SK-N-SH (cell line): Measurements from ENCODE around the gene LCORL. TPM values are rescaled to one million over a fixed set of nuclear protein-coding genes. Genes with fewer than 3 reads are reported as not detected.

Experiments used
- CTCF ChIA-PET: fragments of 300-600, 350-600 bp; formaldehyde crosslinking; extraction: SDS; loops from one replicate; lab custom pipeline; 2021; lab: Yijun Ruan, JAX
- POLR2A ChIA-PET: fragments of 350-600 bp; sonication (Branson Sonifier 250); formaldehyde crosslinking; extraction: SDS; loops from one replicate; lab custom pipeline; 2020; ENCODE audit warnings: antibody characterized with exemption, inconsistent platforms; lab: Yijun Ruan, JAX
- DNase-seq: peaks from one replicate; pipeline ENCODE4 v3.0.0; 2012
- H2AFZ ChIP-seq: fragments of 200-600 bp; sonication (generic); 2 replicates; pipeline ENCODE4 v1.8.1; 2016; ENCODE audit warnings: antibody characterized with exemption, mild to moderate bottlenecking, low read depth
- H3F3A ChIP-seq: fragments of 200-600 bp; sonication (generic); replicated peaks from 2 replicates; pipeline ENCODE3; 2016; ENCODE audit warnings: antibody characterized with exemption, mild to moderate bottlenecking; ENCODE audit not compliant: insufficient read depth
- H3K27ac ChIP-seq, 2 experiments: fragments of 200-500 bp in 1 of 2; fragments of 200-600 bp in 1 of 2; sonication (Bioruptor generic) in 1 of 2; sonication (generic), shearing (Covaris generic) in 1 of 2; 2 replicates each; pipeline versions ENCODE4 v1.5.1 to v1.6.1; 2014 to 2016; ENCODE audit warnings: low read depth in 2 of 2, inconsistent platforms in 1 of 2, low read length in 1 of 2, mild to moderate bottlenecking in 1 of 2, mixed read lengths in 1 of 2
- H3K27me3 ChIP-seq: fragments of 200-600 bp; sonication (generic), shearing (Covaris generic); 2 replicates; pipeline ENCODE4 v1.6.1; 2016; ENCODE audit warnings: mixed run types; ENCODE audit not compliant: insufficient read depth
- H3K36me3 ChIP-seq, 2 experiments: fragments of 200-500 bp in 1 of 2; fragments of 200-600 bp in 1 of 2; sonication (Bioruptor generic) in 1 of 2; sonication (generic) in 1 of 2; replicated peaks in 1 of 2; 2 replicates each; pipeline versions ENCODE3 to v1.5.1; 2014 to 2016; ENCODE audit warnings: low read length in 1 of 2, mild to moderate bottlenecking in 1 of 2; ENCODE audit not compliant: insufficient read depth in 2 of 2, control insufficient read depth in 1 of 2
- H3K4me1 ChIP-seq, 2 experiments: fragments of 200-500 bp in 1 of 2; fragments of 200-600 bp in 1 of 2; sonication (Bioruptor generic) in 1 of 2; sonication (generic), shearing (Covaris generic) in 1 of 2; 2 replicates each; pipeline versions ENCODE4 v1.5.1 to v1.6.1; 2014 to 2016; ENCODE audit warnings: low read depth in 1 of 2, low read length in 1 of 2, mixed run types in 1 of 2; ENCODE audit not compliant: insufficient read depth in 2 of 2, control insufficient read depth in 1 of 2
- H3K4me2 ChIP-seq: fragments of 200-600 bp; sonication (generic), shearing (Covaris generic); 2 replicates; pipeline ENCODE4 v1.6.1; 2017; ENCODE audit warnings: mixed run types
- H3K4me3 ChIP-seq, 2 experiments: fragments of 200-500 bp in 1 of 2; fragments of 200-600 bp in 1 of 2; sonication (Bioruptor generic) in 1 of 2; sonication (generic), shearing (Covaris generic) in 1 of 2; 2 replicates each; pipeline versions ENCODE4 v1.5.1 to v1.8.1; 2014 to 2016; ENCODE audit warnings: low read depth in 2 of 2, inconsistent platforms in 1 of 2, low read length in 1 of 2, mild to moderate bottlenecking in 1 of 2, mixed read lengths in 1 of 2, moderate library complexity in 1 of 2
- H3K79me2 ChIP-seq: fragments of 200-600 bp; sonication (generic); 2 replicates; pipeline ENCODE4 v1.8.1; 2017; ENCODE audit warnings: mild to moderate bottlenecking; ENCODE audit not compliant: insufficient read depth
- H3K9ac ChIP-seq: fragments of 200-600 bp; sonication (generic); 2 replicates; pipeline ENCODE4 v1.6.1; 2017; ENCODE audit warnings: mixed run types
- H3K9me2 ChIP-seq: fragments of 200-600 bp; sonication (generic); 2 replicates; pipeline ENCODE4 v1.6.1; 2017; ENCODE audit warnings: mixed run types
- H3K9me3 ChIP-seq: fragments of 200-600 bp; sonication (generic); 2 replicates; pipeline ENCODE4 v1.6.1; 2017; ENCODE audit warnings: mixed run types, mild to moderate bottlenecking, moderate library complexity
- H4K20me1 ChIP-seq: fragments of 200-600 bp; sonication (generic); 2 replicates; pipeline ENCODE4 v1.6.1; 2017; ENCODE audit warnings: mild to moderate bottlenecking, mixed run types; ENCODE audit not compliant: insufficient read depth
- CHD2 ChIP-seq: fragments of 150-350 bp; IDR thresholded peaks from 2 replicates; pipeline ENCODE4 v1.6.1; 2018; ENCODE audit warnings: low read length; ENCODE audit not compliant: partially characterized antibody
- CTCF ChIP-seq: fragments of 200-600 bp; sonication (generic); IDR thresholded peaks from 2 replicates; pipeline ENCODE4 v1.6.1; 2017; ENCODE audit warnings: antibody characterized with exemption, mild to moderate bottlenecking, moderate library complexity
- ELF1 ChIP-seq: IDR thresholded peaks from 2 replicates; pipeline ENCODE4 v1.4.0; 2012
- EZH2phosphoT487 ChIP-seq: fragments of 200-600 bp; sonication (generic); IDR thresholded peaks from 2 replicates; pipeline ENCODE4 v1.6.1; 2017; ENCODE audit warnings: low read depth, mixed run types, mild to moderate bottlenecking, antibody characterized with exemption, moderate library complexity, borderline replicate concordance
- FOSL2 ChIP-seq: IDR thresholded peaks from 2 replicates; pipeline ENCODE4 v1.4.0; 2012; ENCODE audit warnings: low read depth, mild to moderate bottlenecking, moderate library complexity, borderline replicate concordance
- FOXJ3 ChIP-seq: sonication (generic); formaldehyde crosslinking; IDR thresholded peaks from 2 replicates; pipeline ENCODE4 v1.5.1; 2020; ENCODE audit warnings: mild to moderate bottlenecking, missing genetic modification reagents
- FOXM1 ChIP-seq: IDR thresholded peaks from 2 replicates; pipeline ENCODE4 v1.4.0; 2012; ENCODE audit warnings: low read depth, mild to moderate bottlenecking
- GATA2 ChIP-seq: sonication (generic); formaldehyde crosslinking; IDR thresholded peaks from 2 replicates; pipeline ENCODE4 v1.5.0; 2020; ENCODE audit warnings: mild to moderate bottlenecking, missing genetic modification reagents
- MAX ChIP-seq: IDR thresholded peaks from 2 replicates; pipeline ENCODE4 v1.4.0; 2012; ENCODE audit warnings: low read depth
- MXI1 ChIP-seq: IDR thresholded peaks from 2 replicates; pipeline ENCODE4 v1.6.1; 2012; ENCODE audit warnings: mild to moderate bottlenecking, low read depth, low read length, improper control_type of control experiment
- POLR2AphosphoS5 ChIP-seq: IDR thresholded peaks from 2 replicates; pipeline ENCODE4 v1.6.1; 2012; ENCODE audit warnings: low read depth, low read length
- RFX5 ChIP-seq: IDR thresholded peaks from 2 replicates; pipeline ENCODE4 v1.6.1; 2012; ENCODE audit warnings: mild to moderate bottlenecking, improper control_type of control experiment, low read length
- TAF1 ChIP-seq: IDR thresholded peaks from 2 replicates; pipeline ENCODE4 v1.6.1; 2012; ENCODE audit warnings: low read depth, mild to moderate bottlenecking, low read length, moderate library complexity, borderline replicate concordance
- TCF12 ChIP-seq: IDR thresholded peaks from 2 replicates; pipeline ENCODE4 v1.4.0; 2012
- WGBS: methylation state at CpG from one replicate; pipeline ENCODE4 v1.1.6; 2017; ENCODE audit warnings: low lambda C conversion rate; 5-methylcytosine and 5-hydroxymethylcytosine counted together
- polyA plus RNA-seq, 3 experiments: library from polyadenylated mRNA; depleted of rRNA; stranded (reverse); fragments of >200 nt; gene quantifications; 2 replicates each; pipeline ENCODE4 v1.2.3, GENCODE V29; 2012
- TF ChIP-seq, protein P1 (sequence below): IDR thresholded peaks from 2 replicates; pipeline ENCODE4 v1.4.0; 2012; ENCODE audit warnings: low read depth, borderline replicate concordance
- TF ChIP-seq, protein P2 (sequence below): IDR thresholded peaks from 2 replicates; pipeline ENCODE4; 2012

Gene LCORL
- polyA plus RNA-seq, 1 of the 3 experiments (the other 2 are of a cell fraction), result 1.9 TPM

DNA sequence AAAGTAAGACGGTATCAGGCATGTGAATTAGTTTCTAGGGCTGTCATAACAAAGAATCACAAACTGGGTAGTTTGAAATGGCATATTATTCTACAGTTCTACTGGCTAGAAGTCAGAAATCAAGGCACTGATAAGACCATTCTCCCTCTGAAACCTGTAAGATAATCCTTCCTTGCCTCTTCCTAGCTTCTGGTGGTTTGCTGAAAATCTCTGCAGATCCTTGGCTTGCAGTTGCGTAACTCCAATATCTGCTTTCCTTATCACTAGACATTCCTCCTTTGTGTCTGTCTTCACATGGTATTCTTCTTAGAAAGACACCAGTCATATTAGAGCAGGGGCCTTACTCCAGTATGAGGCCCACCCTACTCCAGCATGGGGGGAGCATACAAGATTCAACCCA is 19.6 kb upstream of the LCORL start:
- Histone ChIP-seq H3K27ac (no peak overlapping the region), H3F3A (no peaks in the 10 kb centered on the region), H3K79me2 (no peaks in the 10 kb centered on the region), H3K4me1 (no peaks in the 10 kb centered on the region), H3K9ac (no peak overlapping the region), H4K20me1 (no peaks in the 10 kb centered on the region), H3K4me3 (no peak overlapping the region), H3K27me3 (no peaks in the 10 kb centered on the region), H3K9me3 (no peaks in the 10 kb centered on the region), H2AFZ (no peak overlapping the region), H3K4me2 (no peak overlapping the region), H3K36me3 (no peaks in the 10 kb centered on the region), H3K9me2 (no peaks in the 10 kb centered on the region)
- CTCF ChIA-PET, result no interaction called here
- DNase-seq, result no peak
- WGBS, result 48% methylated on average over 2 of the region's 2 CpGs
- no peak for TF ChIP-seq CTCF
- TF ChIP-seq RFX5, result no peak
- TF ChIP-seq FOXJ3, result no peak
- TF ChIP-seq ELF1, result no peak
- no peak for TF ChIP-seq EZH2phosphoT487
- no peak for TF ChIP-seq CHD2
- TF ChIP-seq TCF12, result no peak
- no peak for TF ChIP-seq FOXM1
- no peak for TF ChIP-seq MAX
- TF ChIP-seq FOSL2, result no peak
- no peak for TF ChIP-seq MXI1
- no peak for TF ChIP-seq GATA2
- TF ChIP-seq, protein P1, sequence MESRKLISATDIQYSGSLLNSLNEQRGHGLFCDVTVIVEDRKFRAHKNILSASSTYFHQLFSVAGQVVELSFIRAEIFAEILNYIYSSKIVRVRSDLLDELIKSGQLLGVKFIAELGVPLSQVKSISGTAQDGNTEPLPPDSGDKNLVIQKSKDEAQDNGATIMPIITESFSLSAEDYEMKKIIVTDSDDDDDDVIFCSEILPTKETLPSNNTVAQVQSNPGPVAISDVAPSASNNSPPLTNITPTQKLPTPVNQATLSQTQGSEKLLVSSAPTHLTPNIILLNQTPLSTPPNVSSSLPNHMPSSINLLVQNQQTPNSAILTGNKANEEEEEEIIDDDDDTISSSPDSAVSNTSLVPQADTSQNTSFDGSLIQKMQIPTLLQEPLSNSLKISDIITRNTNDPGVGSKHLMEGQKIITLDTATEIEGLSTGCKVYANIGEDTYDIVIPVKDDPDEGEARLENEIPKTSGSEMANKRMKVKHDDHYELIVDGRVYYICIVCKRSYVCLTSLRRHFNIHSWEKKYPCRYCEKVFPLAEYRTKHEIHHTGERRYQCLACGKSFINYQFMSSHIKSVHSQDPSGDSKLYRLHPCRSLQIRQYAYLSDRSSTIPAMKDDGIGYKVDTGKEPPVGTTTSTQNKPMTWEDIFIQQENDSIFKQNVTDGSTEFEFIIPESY, result no peak
- no peak for TF ChIP-seq POLR2AphosphoS5
- TF ChIP-seq, protein P2, sequence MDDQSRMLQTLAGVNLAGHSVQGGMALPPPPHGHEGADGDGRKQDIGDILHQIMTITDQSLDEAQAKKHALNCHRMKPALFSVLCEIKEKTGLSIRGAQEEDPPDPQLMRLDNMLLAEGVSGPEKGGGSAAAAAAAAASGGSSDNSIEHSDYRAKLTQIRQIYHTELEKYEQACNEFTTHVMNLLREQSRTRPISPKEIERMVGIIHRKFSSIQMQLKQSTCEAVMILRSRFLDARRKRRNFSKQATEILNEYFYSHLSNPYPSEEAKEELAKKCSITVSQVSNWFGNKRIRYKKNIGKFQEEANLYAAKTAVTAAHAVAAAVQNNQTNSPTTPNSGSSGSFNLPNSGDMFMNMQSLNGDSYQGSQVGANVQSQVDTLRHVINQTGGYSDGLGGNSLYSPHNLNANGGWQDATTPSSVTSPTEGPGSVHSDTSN, result no peak
- no peak for TF ChIP-seq TAF1
- TF ChIP-seq, all 33 proteins: peak for 0
- POLR2A ChIA-PET, result no interaction called here
